Measurements from ENCODE around the gene FMO2.

FMO2 gene

GRCh38 chr1:171174560-171175294 is 10.4 kb upstream of the FMO2 start:
- DNase-seq (ENCODE audit: low read depth) = no peak

- no peak for DNase-seq (ENCODE audit: low read depth)
Measured at GRCh38 chr1:171177261-171177660, 7.8 kb upstream of the FMO2 start.

- DNase-seq (ENCODE audit: low read depth) = peak; percentile 10
Measured at GRCh38 chr1:171179318-171180227, 5.5 kb upstream of the FMO2 start.

GRCh38 chr1:171180670-171181069 is 4.4 kb upstream of the FMO2 start:
- peak; percentile 50 for DNase-seq (ENCODE audit: low read depth)

GRCh38 chr1:171188388-171189266 is 3.5 kb downstream of the FMO2 start:
- DNase-seq (ENCODE audit: low read depth) = peak; percentile 68

GRCh38 chr1:171191992-171192391 is 6.9 kb downstream of the FMO2 start:
- DNase-seq (ENCODE audit: low read depth) = no peak

- DNase-seq (ENCODE audit: low read depth) = no peak
Measured at GRCh38 chr1:171195767-171196166, 10.7 kb downstream of the FMO2 start.

- DNase-seq (ENCODE audit: low read depth) = peak; percentile 11
Measured at GRCh38 chr1:171196351-171196750, 11.3 kb downstream of the FMO2 start.

GRCh38 chr1:171198081-171198480 is 13.0 kb downstream of the FMO2 start:
- DNase-seq (ENCODE audit: low read depth) = no peak

- no peak for DNase-seq (ENCODE audit: low read depth)
Measured at GRCh38 chr1:171204296-171204695, 19.2 kb downstream of the FMO2 start.

- no peak for DNase-seq (ENCODE audit: low read depth)
Measured at GRCh38 chr1:171206204-171206977, 21.3 kb downstream of the FMO2 start.

- no peak for DNase-seq (ENCODE audit: low read depth)
Measured at GRCh38 chr1:171206978-171207355, 21.9 kb downstream of the FMO2 start.

- no peak for DNase-seq (ENCODE audit: low read depth)
Measured at GRCh38 chr1:171207377-171207776, 22.3 kb downstream of the FMO2 start.

- no peak for DNase-seq (ENCODE audit: low read depth)
Measured at GRCh38 chr1:171210355-171210754, 25.3 kb downstream of the FMO2 start.

- DNase-seq (ENCODE audit: low read depth) = no peak
Measured at GRCh38 chr1:171212607-171213351, 27.7 kb downstream of the FMO2 start.

- DNase-seq (ENCODE audit: low read depth) = no peak
Measured at GRCh38 chr1:171213559-171214454, 28.7 kb downstream of the FMO2 start.

- no peak for DNase-seq (ENCODE audit: low read depth)
Measured at GRCh38 chr1:171217658-171218443, 32.8 kb downstream of the FMO2 start.

GRCh38 chr1:171218661-171219060 is 33.6 kb downstream of the FMO2 start:
- peak; percentile 78 for DNase-seq (ENCODE audit: low read depth)
